RPMI8226 (cell line): ENCODE data around the gene COMMD10.
"Not testable (repeated sequence)": the region's sequence is repeated elsewhere in the genome, so short reads cannot be mapped to it uniquely, and the experiment has no call there.

ENCODE experiments used
- DNase-seq: peaks from one replicate; pipeline ENCODE4 v3.0.0-alpha.2; 2015

Gene COMMD10

GRCh38 chr5:116084871-116085715 lies at the start of gene COMMD10:
COMMD10 (plus strand) TSS chr5:116085025.
- peak; percentile 83 for DNase-seq

- no peak for DNase-seq
Observed at GRCh38 chr5:116035123-116035522, 49.7 kb upstream of the COMMD10 start.

GRCh38 chr5:116037236-116037822 lies 47.5 kb upstream of the COMMD10 start:
- no peak for DNase-seq

GRCh38 chr5:116038817-116039216 lies 46.0 kb upstream of the COMMD10 start:
- no peak for DNase-seq

- no peak for DNase-seq
Observed at GRCh38 chr5:116042375-116042774, 42.5 kb upstream of the COMMD10 start.

- DNase-seq = no peak
Observed at GRCh38 chr5:116044073-116044472, 40.8 kb upstream of the COMMD10 start.

GRCh38 chr5:116045821-116046220 lies 39.0 kb upstream of the COMMD10 start:
- peak; percentile 30 for DNase-seq

GRCh38 chr5:116046261-116046660 lies 38.6 kb upstream of the COMMD10 start:
- no peak for DNase-seq

- no peak for DNase-seq
Observed at GRCh38 chr5:116046823-116047222, 38.0 kb upstream of the COMMD10 start.

GRCh38 chr5:116058346-116058936 lies 26.4 kb upstream of the COMMD10 start:
- no peak for DNase-seq

GRCh38 chr5:116062352-116062751 lies 22.5 kb upstream of the COMMD10 start:
- no peak for DNase-seq

GRCh38 chr5:116063950-116064349 lies 20.9 kb upstream of the COMMD10 start:
- DNase-seq = no peak

GRCh38 chr5:116068028-116068632 lies 16.7 kb upstream of the COMMD10 start:
- peak; percentile 73 for DNase-seq

GRCh38 chr5:116071211-116071610 lies 13.6 kb upstream of the COMMD10 start:
- DNase-seq = no peak

GRCh38 chr5:116075191-116075831 lies 9.5 kb upstream of the COMMD10 start:
- DNase-seq = peak; percentile 16

GRCh38 chr5:116076496-116076895 lies 8.3 kb upstream of the COMMD10 start:
- DNase-seq = peak; percentile 76

GRCh38 chr5:116078199-116078598 lies 6.6 kb upstream of the COMMD10 start:
- DNase-seq = no peak

- DNase-seq = peak; percentile 36
Observed at GRCh38 chr5:116084287-116084691, 536 bp upstream of the COMMD10 start.

- not testable (repeated sequence) for DNase-seq
Observed at GRCh38 chr5:116086309-116086708, 1.5 kb downstream of the COMMD10 start.

GRCh38 chr5:116088062-116088461 lies 3.2 kb downstream of the COMMD10 start:
- DNase-seq = no peak

GRCh38 chr5:116090302-116090701 lies 5.5 kb downstream of the COMMD10 start:
- DNase-seq = no peak

GRCh38 chr5:116091416-116091815 lies 6.6 kb downstream of the COMMD10 start:
- DNase-seq = no peak

GRCh38 chr5:116097301-116097700 lies 12.5 kb downstream of the COMMD10 start:
- DNase-seq = no peak
